ENCODE data around the gene ARHGAP6. TPM values are rescaled to one million over a fixed set of nuclear protein-coding genes. Genes with fewer than 3 reads are reported as not detected.

Gene ARHGAP6
- total and polyA plus RNA-seq, 2 donors (not counting 3 experiments of a cell fraction or from before 2014, with no cell fraction given), result 0.69 to 0.83 TPM

GRCh38 chrX:11214346-11215190 lies 451.2 kb downstream of the ARHGAP6 start:
- no peaks in the 10 kb centered on the region for H3K4me1 ChIP-seq (ENCODE audit: control insufficient read depth, extremely low read depth, insufficient read depth, low read length)
- H3K79me2 ChIP-seq (ENCODE audit: control insufficient read depth, insufficient read depth, low read length), result no peaks in the 10 kb centered on the region
- no peak overlapping the region for H3K27ac ChIP-seq (ENCODE audit: insufficient read depth, low read depth, low read length)
- H3K4me3 ChIP-seq (replicated peaks in 1 of 3; ENCODE audit: insufficient read depth in 1 of 3, low read depth in 1 of 3, low read length in 3 of 3), result no peak overlapping the region
- ChIA-PET CTCF (no interaction called here), POLR2A (no interaction called here)
- no peaks in the 10 kb centered on the region for H3K36me3 ChIP-seq (ENCODE audit: control insufficient read depth in 2 of 2, extremely low read depth in 1 of 2, insufficient read depth in 2 of 2, low read length in 2 of 2)
- H3K9me3 ChIP-seq (replicated peaks; ENCODE audit: control insufficient read depth, insufficient read depth, low read length), result no peaks in the 10 kb centered on the region
- FAIRE-seq (no peak), DNase-seq (ENCODE audit: low read depth, low spot score) (no peak)
- dilution Hi-C loops (cut with MboI; ENCODE audit: extremely low pct_ligation_motif_present, low sequenced_read_pairs) (no loop called here), intact Hi-C loops (cut with micrococcal nuclease) (no loop called here)
- no peak overlapping the region for H3K9ac ChIP-seq (replicated peaks; ENCODE audit: extremely low read depth, insufficient read depth, low read length)
- no peak overlapping the region for H2AFZ ChIP-seq (ENCODE audit: low read depth, low read length)
- no peaks in the 10 kb centered on the region for H3K27me3 ChIP-seq (ENCODE audit: control insufficient read depth in 2 of 2, insufficient read depth in 2 of 2, low read length in 2 of 2)
- TF ChIP-seq MAX (IDR thresholded peaks at IDR 0.05; ENCODE audit: insufficient read depth, insufficient read length), result no peak
- TF ChIP-seq CTCF (IDR thresholded peaks at IDR 0.05; ENCODE audit: extremely low read depth in 1 of 2, insufficient read depth in 1 of 2, low read depth in 1 of 2, low read length in 2 of 2), result no peak
- no peak for TF ChIP-seq EZH2 (IDR thresholded peaks at IDR 0.05; ENCODE audit: borderline replicate concordance, low read depth, low read length, severe bottlenecking)
- H3K9me1 ChIP-seq (replicated peaks; ENCODE audit: control insufficient read depth, extremely low read depth, insufficient read depth, low read length), result no peaks in the 10 kb centered on the region
- no TSS peak for BruUV-seq (replicated peaks)
- no peaks in the 10 kb centered on the region for H4K20me1 ChIP-seq (replicated peaks; ENCODE audit: control insufficient read depth, extremely low read depth, insufficient read depth, low read length)
- no peak overlapping the region for H3K4me2 ChIP-seq (ENCODE audit: insufficient read depth, low read length)

GRCh38 chrX:11212741-11213140 lies 453.0 kb downstream of the ARHGAP6 start:
- Histone ChIP-seq H3K4me3 (replicated peaks in 1 of 3; ENCODE audit: insufficient read depth in 1 of 3, low read depth in 1 of 3, low read length in 3 of 3) (no peak overlapping the region), H3K9me1 (replicated peaks; ENCODE audit: control insufficient read depth, extremely low read depth, insufficient read depth, low read length) (no peaks in the 10 kb centered on the region), H3K36me3 (ENCODE audit: control insufficient read depth in 2 of 2, extremely low read depth in 1 of 2, insufficient read depth in 2 of 2, low read length in 2 of 2) (no peaks in the 10 kb centered on the region), H3K9ac (replicated peaks; ENCODE audit: extremely low read depth, insufficient read depth, low read length) (no peak overlapping the region), H3K4me2 (ENCODE audit: insufficient read depth, low read length) (no peak overlapping the region), H3K4me1 (ENCODE audit: control insufficient read depth, extremely low read depth, insufficient read depth, low read length) (no peaks in the 10 kb centered on the region), H4K20me1 (replicated peaks; ENCODE audit: control insufficient read depth, extremely low read depth, insufficient read depth, low read length) (no peaks in the 10 kb centered on the region), H3K27me3 (ENCODE audit: control insufficient read depth in 2 of 2, insufficient read depth in 2 of 2, low read length in 2 of 2) (no peaks in the 10 kb centered on the region), H3K27ac (ENCODE audit: insufficient read depth, low read depth, low read length) (no peak overlapping the region), H3K79me2 (ENCODE audit: control insufficient read depth, insufficient read depth, low read length) (no peaks in the 10 kb centered on the region), H3K9me3 (replicated peaks; ENCODE audit: control insufficient read depth, insufficient read depth, low read length) (no peaks in the 10 kb centered on the region), H2AFZ (ENCODE audit: low read depth, low read length) (no peak overlapping the region)
- FAIRE-seq (no peak), DNase-seq (ENCODE audit: low read depth, low spot score) (no peak)
- dilution Hi-C loops (cut with MboI; ENCODE audit: extremely low pct_ligation_motif_present, low sequenced_read_pairs) (no loop called here), intact Hi-C loops (cut with micrococcal nuclease) (no loop called here)
- ChIA-PET POLR2A (no interaction called here), CTCF (no interaction called here)
- TF ChIP-seq EZH2 (IDR thresholded peaks at IDR 0.05; ENCODE audit: borderline replicate concordance, low read depth, low read length, severe bottlenecking) (no peak), FOS (IDR thresholded peaks at IDR 0.05; ENCODE audit: borderline replicate concordance, insufficient read depth, low read length) (no peak), CTCF (IDR thresholded peaks at IDR 0.05; ENCODE audit: extremely low read depth in 1 of 2, insufficient read depth in 1 of 2, low read depth in 1 of 2, low read length in 2 of 2) (no peak), POLR2A (IDR thresholded peaks at IDR 0.05; ENCODE audit: low read depth, low read length) (no peak), MYC (IDR thresholded peaks at IDR 0.05; ENCODE audit: low read depth, low read length) (no peak)
- no TSS peak for BruUV-seq (replicated peaks)
